ENCODE data around the gene C14orf180. TPM values are rescaled to one million over a fixed set of nuclear protein-coding genes. Genes with fewer than 3 reads are reported as not detected.

Gene C14orf180
- total RNA-seq, 6 donors from 2014 or later, result not detected

DNA sequence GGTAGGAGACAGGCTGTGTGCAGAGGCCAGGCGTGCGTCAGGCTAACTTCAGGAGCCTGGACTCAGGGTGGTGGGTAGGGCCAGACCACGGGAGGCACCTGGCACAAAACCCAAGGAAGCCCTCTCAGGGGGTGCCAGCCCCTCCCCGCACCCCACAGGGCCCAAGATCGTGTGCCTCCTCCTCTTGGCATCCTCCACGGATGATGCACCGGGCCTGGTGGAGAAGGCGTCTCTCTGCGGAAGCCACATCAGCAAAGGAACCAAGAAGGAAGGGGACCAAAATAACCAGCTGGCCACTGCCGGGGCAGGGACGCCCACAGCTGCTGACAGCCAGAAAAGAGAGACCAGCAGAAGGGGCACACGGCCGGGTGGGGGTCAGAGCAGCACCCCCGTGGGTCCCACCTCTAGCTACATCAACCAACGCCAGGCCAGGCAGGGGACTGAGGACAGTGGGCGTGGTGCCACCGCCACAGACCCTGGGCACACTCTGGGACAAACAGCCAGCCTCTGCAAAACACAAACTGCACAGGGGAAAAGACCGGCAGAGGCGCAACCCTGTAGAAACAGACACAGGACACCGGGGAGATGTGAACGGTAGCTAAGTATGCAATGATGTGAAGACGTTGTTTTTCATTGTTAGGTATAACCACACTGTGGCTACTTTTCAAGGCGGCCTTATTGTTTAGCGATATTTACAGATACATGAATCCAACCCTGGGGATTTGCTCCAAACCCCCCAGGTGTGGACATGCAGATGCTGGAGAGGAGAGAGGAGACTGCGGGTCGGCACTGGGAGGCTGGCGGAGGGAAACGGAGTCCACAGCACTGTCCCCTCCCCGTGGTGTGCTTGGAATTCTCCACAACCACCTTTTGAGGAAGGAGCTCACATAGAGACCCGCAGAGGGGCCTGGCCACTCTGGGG is 26.1 kb upstream of the C14orf180 start:
- no peaks in the 10 kb centered on the region for H3K36me3 ChIP-seq
- H3K4me3 ChIP-seq, result no peak overlapping the region
- H3K4me1 ChIP-seq, result no peaks in the 10 kb centered on the region
- no peak for TF ChIP-seq POLR2A (IDR thresholded peaks at IDR 0.05)
- TF ChIP-seq, protein P1, sequence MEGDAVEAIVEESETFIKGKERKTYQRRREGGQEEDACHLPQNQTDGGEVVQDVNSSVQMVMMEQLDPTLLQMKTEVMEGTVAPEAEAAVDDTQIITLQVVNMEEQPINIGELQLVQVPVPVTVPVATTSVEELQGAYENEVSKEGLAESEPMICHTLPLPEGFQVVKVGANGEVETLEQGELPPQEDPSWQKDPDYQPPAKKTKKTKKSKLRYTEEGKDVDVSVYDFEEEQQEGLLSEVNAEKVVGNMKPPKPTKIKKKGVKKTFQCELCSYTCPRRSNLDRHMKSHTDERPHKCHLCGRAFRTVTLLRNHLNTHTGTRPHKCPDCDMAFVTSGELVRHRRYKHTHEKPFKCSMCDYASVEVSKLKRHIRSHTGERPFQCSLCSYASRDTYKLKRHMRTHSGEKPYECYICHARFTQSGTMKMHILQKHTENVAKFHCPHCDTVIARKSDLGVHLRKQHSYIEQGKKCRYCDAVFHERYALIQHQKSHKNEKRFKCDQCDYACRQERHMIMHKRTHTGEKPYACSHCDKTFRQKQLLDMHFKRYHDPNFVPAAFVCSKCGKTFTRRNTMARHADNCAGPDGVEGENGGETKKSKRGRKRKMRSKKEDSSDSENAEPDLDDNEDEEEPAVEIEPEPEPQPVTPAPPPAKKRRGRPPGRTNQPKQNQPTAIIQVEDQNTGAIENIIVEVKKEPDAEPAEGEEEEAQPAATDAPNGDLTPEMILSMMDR (IDR thresholded peaks at IDR 0.05), result no peak
- no peak for TF ChIP-seq EP300 (IDR thresholded peaks at IDR 0.05)
- TF ChIP-seq POLR2AphosphoS5 (IDR thresholded peaks at IDR 0.05), result no peak
- no peaks in the 10 kb centered on the region for H3K9me3 ChIP-seq
- H3K27ac ChIP-seq, result no peak overlapping the region
- DNase-seq (peak in 1 of 2 donors; percentile 68), ATAC-seq (ENCODE audit: low FRiP score in 2 of 2) (no peak)
- H3K27me3 ChIP-seq, result no peaks in the 10 kb centered on the region
- 77 to 90% methylated on average over 25 to 30 of the region's 30 CpGs for WGBS, 2 donors

DNA sequence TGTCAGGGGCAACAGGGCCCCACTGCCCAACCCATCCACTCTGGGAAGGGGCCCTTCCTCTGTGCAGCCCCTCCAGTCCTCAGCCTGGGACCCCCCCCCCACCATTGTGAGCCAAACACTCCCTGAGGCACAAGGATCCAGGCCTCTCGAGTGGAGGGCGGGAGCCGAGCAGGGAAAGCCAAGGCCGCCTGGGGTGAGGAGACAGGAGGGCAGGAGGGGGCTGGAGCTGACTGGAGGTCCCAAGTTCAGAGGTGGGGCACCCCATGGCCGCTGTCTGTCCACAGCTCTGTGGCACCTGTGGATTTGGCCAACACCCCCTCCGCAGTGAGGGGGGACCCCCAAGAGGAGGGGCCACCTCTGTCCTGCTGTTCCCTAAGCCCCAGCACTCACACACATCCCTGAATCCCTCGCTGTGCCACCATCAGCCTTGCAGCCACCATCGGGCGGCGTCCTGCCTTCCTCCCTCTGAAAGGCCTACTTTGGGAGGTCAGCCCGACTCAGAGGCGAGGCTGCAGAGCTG is 25.4 kb upstream of the C14orf180 start:
- H3K4me1 ChIP-seq, result no peaks in the 10 kb centered on the region

DNA sequence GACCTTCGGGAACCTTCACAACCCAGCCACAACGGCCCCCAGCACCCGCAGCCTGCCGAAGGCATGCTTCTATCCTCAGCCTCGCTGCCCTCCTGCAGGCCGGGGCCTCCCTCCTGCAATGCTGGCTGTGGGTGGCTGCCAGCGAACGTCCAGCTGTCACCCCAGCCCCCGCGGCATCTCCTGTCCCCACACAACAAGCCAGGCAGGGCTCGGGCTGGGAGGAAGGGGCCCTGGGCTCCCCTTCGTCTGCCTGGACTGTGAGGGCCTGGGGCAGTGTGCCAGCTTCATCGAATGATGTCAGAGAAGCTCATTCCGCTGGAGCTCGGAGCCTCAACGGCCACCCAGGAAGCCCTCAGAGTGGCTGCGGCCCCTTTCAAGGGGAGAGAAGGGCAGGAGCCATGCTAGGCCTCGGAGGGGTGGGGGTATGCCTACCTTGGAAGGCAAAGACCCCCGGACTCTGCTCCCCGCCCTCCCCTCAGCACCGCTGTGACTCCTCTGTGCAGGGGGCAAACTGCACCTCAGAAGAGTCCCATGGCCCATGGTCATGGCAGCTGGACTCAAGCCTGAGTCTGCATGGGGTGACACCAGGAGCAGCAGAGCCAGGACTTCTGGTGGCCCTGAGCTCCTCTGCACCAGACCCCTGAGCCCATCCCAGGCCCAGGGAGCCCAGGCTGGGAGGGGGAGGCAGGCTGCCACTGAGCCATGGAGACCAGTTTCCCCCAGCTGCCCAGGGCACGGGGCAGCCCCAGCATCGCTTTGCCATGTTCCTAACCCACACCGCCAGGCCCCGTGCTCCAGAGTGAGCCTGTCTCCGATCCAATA is 24.7 kb upstream of the C14orf180 start:
- 62 to 70% methylated on average over 9 to 25 of the region's 26 CpGs for WGBS, 2 donors
- Histone ChIP-seq H3K4me3 (no peak overlapping the region), H3K9me3 (no peaks in the 10 kb centered on the region), H3K4me1 (no peaks in the 10 kb centered on the region), H3K36me3 (no peaks in the 10 kb centered on the region), H3K27ac (no peak overlapping the region), H3K27me3 (no peaks in the 10 kb centered on the region)
- ATAC-seq (ENCODE audit: low FRiP score in 2 of 2), result no peak
- DNase-seq, result peak in 1 of 2 donors; percentile 72
- TF ChIP-seq EP300 (IDR thresholded peaks at IDR 0.05) (no peak), POLR2A (IDR thresholded peaks at IDR 0.05) (no peak), POLR2AphosphoS5 (IDR thresholded peaks at IDR 0.05) (no peak)
- TF ChIP-seq, protein P1 (IDR thresholded peaks at IDR 0.05), result no peak

More for the DNA sequence above, 25.4 kb upstream of the C14orf180 start:
- ATAC-seq (ENCODE audit: low FRiP score in 2 of 2), result no peak
- Histone ChIP-seq H3K9me3 (no peaks in the 10 kb centered on the region), H3K27me3 (no peaks in the 10 kb centered on the region), H3K36me3 (no peaks in the 10 kb centered on the region), H3K27ac (no peak overlapping the region), H3K4me3 (no peak overlapping the region)
- WGBS, 2 donors, result 82% methylated on average over 6 to 12 of the region's 12 CpGs
- DNase-seq, result peak in 1 of 2 donors; percentile 46
- TF ChIP-seq POLR2A (IDR thresholded peaks at IDR 0.05), result no peak
- no peak for TF ChIP-seq POLR2AphosphoS5 (IDR thresholded peaks at IDR 0.05)
- no peak for TF ChIP-seq EP300 (IDR thresholded peaks at IDR 0.05)
- TF ChIP-seq, protein P1 (IDR thresholded peaks at IDR 0.05), result no peak

GRCh38 chr14:104555430-104556255 is 23.9 kb upstream of the C14orf180 start:
- ATAC-seq (ENCODE audit: low FRiP score in 2 of 2), result no peak
- no peaks in the 10 kb centered on the region for H3K27me3 ChIP-seq
- H3K4me3 ChIP-seq, result no peak overlapping the region
- 90 to 91% methylated on average over 9 to 11 of the region's 11 CpGs for WGBS, 2 donors
- H3K36me3 ChIP-seq, result no peaks in the 10 kb centered on the region
- H3K9me3 ChIP-seq, result no peaks in the 10 kb centered on the region
- H3K27ac ChIP-seq, result no peak overlapping the region
- TF ChIP-seq, protein P1 (IDR thresholded peaks at IDR 0.05), result no peak
- TF ChIP-seq POLR2AphosphoS5 (IDR thresholded peaks at IDR 0.05) (no peak), EP300 (IDR thresholded peaks at IDR 0.05) (no peak), POLR2A (IDR thresholded peaks at IDR 0.05) (no peak)
- peak in 1 of 2 donors; percentile 10 for DNase-seq
- no peaks in the 10 kb centered on the region for H3K4me1 ChIP-seq
